WERI-Rb-1 (cell line): Measurements from ENCODE around the gene M1AP.

Experiments used
- DNase-seq: peaks from one replicate; pipeline ENCODE4 v3.0.0-alpha.2; 2020
- H3K27ac ChIP-seq: fragments of 250-450 bp; sonication (Bioruptor Pico); 2 replicates; pipeline ENCODE4 v1.5.1; 2020; ENCODE audit warnings: mild to moderate bottlenecking, moderate library complexity
- H3K27me3 ChIP-seq: fragments of 250-450 bp; sonication (Bioruptor Pico); 2 replicates; pipeline ENCODE4 v1.5.1; 2021; ENCODE audit warnings: mild to moderate bottlenecking, low read depth, moderate library complexity; ENCODE audit not compliant: insufficient read depth, severe bottlenecking
- H3K36me3 ChIP-seq: fragments of 250-450 bp; sonication (Bioruptor Pico); 2 replicates; pipeline ENCODE4 v1.5.1; 2020; ENCODE audit warnings: mild to moderate bottlenecking, moderate library complexity
- H3K4me3 ChIP-seq: 2 replicates; pipeline ENCODE4 v1.5.1; 2011; ENCODE audit warnings: low read depth, mild to moderate bottlenecking, control low read depth, low read length
- H3K9me3 ChIP-seq: fragments of 250-450 bp; sonication (Bioruptor Pico); 2 replicates; pipeline ENCODE4 v1.5.1; 2021; ENCODE audit warnings: mild to moderate bottlenecking, moderate library complexity; ENCODE audit not compliant: severe bottlenecking
- CTCF ChIP-seq: IDR thresholded peaks from 2 replicates; pipeline ENCODE4 v1.5.1; 2011; ENCODE audit warnings: low read depth, mild to moderate bottlenecking, control low read depth, inconsistent platforms, low read length

M1AP gene

GRCh38 chr2:74555610-74556103 lies 92.5 kb downstream of the M1AP start:
- H3K27ac ChIP-seq: no peak overlapping the region
- H3K9me3 ChIP-seq: no peaks in the 10 kb centered on the region
- DNase-seq: no peak
- H3K27me3 ChIP-seq: no peaks in the 10 kb centered on the region
- H3K36me3 ChIP-seq: peaks cover 10% of the 10 kb centered on the region; the same call in 1 of the 2 replicates
- peak overlapping the region; percentile 85 for H3K4me3 ChIP-seq
- TF ChIP-seq CTCF: no peak

GRCh38 chr2:74554820-74555531 lies 93.2 kb downstream of the M1AP start:
- Histone ChIP-seq H3K4me3 (peak overlapping the region; percentile 85), H3K9me3 (no peaks in the 10 kb centered on the region), H3K27ac (peak overlapping the region; percentile 86), H3K27me3 (no peaks in the 10 kb centered on the region), H3K36me3 (peaks cover 10% of the 10 kb centered on the region)
- 0 out of 2 replicates have a peak, but pooled peaks have one; percentile 0 for TF ChIP-seq CTCF
- DNase-seq: peak; percentile 71

- no peaks in the 10 kb centered on the region for H3K9me3 ChIP-seq
- H3K4me3 ChIP-seq: peak within 1 kb of the TSS; percentile 85
- no peak for TF ChIP-seq CTCF
- peak within 1 kb of the TSS; percentile 86 for H3K27ac ChIP-seq
- peak; percentile 95 for DNase-seq
- H3K36me3 ChIP-seq: peaks cover 12% of the 10 kb centered on the region
- H3K27me3 ChIP-seq: no peaks in the 10 kb centered on the region
These were observed 94.0 kb downstream of the M1AP start, which contains the start of the genes DOK1 and LOXL3 for GRCh38 chr2:74553892-74554819. Gene DOK1 (plus strand): TSS chr2:74554720. CDS start chr2:74554755, 35 bp downstream. Gene LOXL3 (minus strand): TSS chr2:74553942. CDS start chr2:74552634, 1,308 bp downstream.

- TF ChIP-seq CTCF: no peak
- Histone ChIP-seq H3K36me3 (peaks cover 15% of the 10 kb centered on the region), H3K4me3 (peak overlapping the region; percentile 85), H3K27me3 (no peaks in the 10 kb centered on the region), H3K9me3 (no peaks in the 10 kb centered on the region), H3K27ac (peak overlapping the region; percentile 11; the same call in 1 of the 2 replicates)
- peak; percentile 51 for DNase-seq
These were observed 95.0 kb downstream of the M1AP start for GRCh38 chr2:74552914-74553811.
